Nucleus accumbens (tissue), 56 donors: ENCODE data around the gene NOLC1.

Experiments
- DNase-seq, 56 donors: peaks; one replicate each; lab custom pipeline; 2025; lab: John Stamatoyannopoulos, UW

Gene NOLC1

DNA sequence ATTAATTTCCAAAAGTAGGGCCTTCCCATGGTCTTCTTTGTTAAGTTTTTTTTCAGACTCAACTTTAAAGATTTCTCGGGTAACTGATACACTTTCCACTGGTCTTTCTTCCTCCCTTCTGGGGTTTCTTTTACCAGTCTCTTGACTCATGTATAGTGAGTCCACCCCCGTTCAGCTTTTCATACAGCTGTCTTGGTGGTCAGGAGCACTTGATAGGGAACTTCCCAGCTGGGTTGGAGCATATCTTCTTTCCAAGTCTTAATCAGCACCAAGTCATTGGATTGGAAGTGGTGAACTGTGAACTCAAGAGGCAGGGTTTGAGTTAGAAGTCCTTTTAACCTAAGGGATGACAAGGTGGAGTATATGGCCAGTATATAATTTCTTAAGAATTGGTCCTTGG, 44.7 kb downstream of the NOLC1 start:
- DNase-seq = no peak

DNA sequence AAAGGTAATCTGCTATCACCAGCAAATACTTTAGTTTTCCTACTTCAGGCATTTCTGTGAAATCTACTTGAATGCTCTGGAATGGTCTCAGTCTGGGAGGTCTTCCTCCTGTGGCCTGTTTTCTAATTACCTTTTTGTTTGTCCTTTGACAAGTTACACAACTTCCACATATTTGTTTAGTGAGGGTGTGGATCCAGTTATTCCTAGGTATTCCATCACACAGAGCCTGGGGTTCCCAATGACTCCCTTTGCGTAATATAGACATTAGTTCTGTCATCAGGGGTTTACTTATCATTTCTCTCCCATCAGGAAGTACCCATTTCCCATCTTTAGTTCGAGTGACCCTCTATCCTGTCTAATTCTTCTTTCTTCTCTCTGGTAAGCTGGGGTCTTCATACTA, 45.8 kb downstream of the NOLC1 start:
- DNase-seq = no peak

- no peak for DNase-seq
Observed at GRCh38 chr10:102200751-102201640, 48.8 kb downstream of the NOLC1 start.

- no peak for DNase-seq
Observed at GRCh38 chr10:102202386-102202785, 50.2 kb downstream of the NOLC1 start.

- no peak for DNase-seq
Observed at GRCh38 chr10:102208311-102209035, 56.3 kb downstream of the NOLC1 start.

DNA sequence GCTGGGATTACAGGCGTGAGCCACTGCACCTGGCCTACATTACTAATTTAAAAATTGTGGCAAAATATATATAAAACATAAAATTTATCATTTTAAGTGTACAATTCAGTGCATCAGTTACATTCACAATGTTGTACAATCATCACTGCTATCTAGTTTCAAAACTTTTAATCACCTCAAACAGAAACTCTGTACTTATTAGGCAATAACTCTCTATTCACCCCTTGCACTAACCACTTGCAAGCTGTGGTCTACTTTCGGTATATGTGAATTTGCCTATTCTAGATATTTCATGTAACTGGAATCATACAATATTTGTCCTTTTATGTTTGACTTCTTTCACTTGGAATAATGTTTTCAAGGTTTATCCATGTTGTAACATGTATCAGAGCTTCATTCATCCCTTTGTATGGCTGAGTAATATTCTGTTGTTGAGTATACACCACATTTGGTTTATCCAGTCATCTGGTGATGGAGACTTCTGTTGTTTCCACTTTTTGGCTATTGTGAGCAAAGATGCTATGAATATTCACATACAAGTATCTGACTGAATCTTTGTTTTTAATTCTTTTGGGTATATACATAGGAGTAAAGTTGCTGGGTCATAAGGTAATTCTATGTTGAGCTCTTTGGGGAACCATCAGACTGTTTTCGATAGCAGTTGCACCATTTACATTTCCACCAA, 59.6 kb downstream of the NOLC1 start:
- no peak for DNase-seq
